ENCODE measurements around the gene CPB2. TPM values are rescaled to one million over a fixed set of nuclear protein-coding genes. Genes with fewer than 3 reads are reported as not detected.

Gene CPB2
- polyA plus RNA-seq (ENCODE audit: insufficient read length in 4 of 4) = under 1 TPM in 3 of 4 donors, not detected in 1; 0.09 to 0.39 (median 0.19) TPM

GRCh38 chr13:46104868-46105267, at the start of gene CPB2:
TSS of gene CPB2 (minus strand) at chr13:46105033. CDS start at chr13:46105009, 24 bp downstream.
- DNase-seq (ENCODE audit: low read depth in 4 of 4, low spot score in 3 of 4) = no peak

- peak in 2 of 4 donors; percentile 18 to 27 for DNase-seq (ENCODE audit: low read depth in 4 of 4, low spot score in 3 of 4)
Measured at GRCh38 chr13:46154136-46154801, 49.4 kb upstream of the CPB2 start.

- DNase-seq (ENCODE audit: low read depth in 4 of 4, low spot score in 3 of 4) = no peak
Measured at GRCh38 chr13:46152627-46153328, 47.9 kb upstream of the CPB2 start.

- DNase-seq (ENCODE audit: low read depth in 4 of 4, low spot score in 3 of 4) = no peak
Measured at GRCh38 chr13:46150134-46150693, 45.4 kb upstream of the CPB2 start.

- DNase-seq (ENCODE audit: low read depth in 4 of 4, low spot score in 3 of 4) = no peak
Measured at GRCh38 chr13:46149272-46150133, 44.7 kb upstream of the CPB2 start.

GRCh38 chr13:46146898-46147297, 42.1 kb upstream of the CPB2 start:
- DNase-seq (ENCODE audit: low read depth in 4 of 4, low spot score in 3 of 4) = no peak

- DNase-seq (ENCODE audit: low read depth in 4 of 4, low spot score in 3 of 4) = no peak
Measured at GRCh38 chr13:46145950-46146349, 41.1 kb upstream of the CPB2 start.

- no peak for DNase-seq (ENCODE audit: low read depth in 4 of 4, low spot score in 3 of 4)
Measured at GRCh38 chr13:46145135-46145534, 40.3 kb upstream of the CPB2 start.

GRCh38 chr13:46143184-46143701, 38.4 kb upstream of the CPB2 start:
- no peak for DNase-seq (ENCODE audit: low read depth in 4 of 4, low spot score in 3 of 4)

- no peak for DNase-seq (ENCODE audit: low read depth in 4 of 4, low spot score in 3 of 4)
Measured at GRCh38 chr13:46142776-46143175, 37.9 kb upstream of the CPB2 start.

GRCh38 chr13:46140044-46140443, 35.2 kb upstream of the CPB2 start:
- DNase-seq (ENCODE audit: low read depth in 4 of 4, low spot score in 3 of 4) = no peak

GRCh38 chr13:46137627-46138317, 32.9 kb upstream of the CPB2 start:
- no peak for DNase-seq (ENCODE audit: low read depth in 4 of 4, low spot score in 3 of 4)

- DNase-seq (ENCODE audit: low read depth in 4 of 4, low spot score in 3 of 4) = no peak
Measured at GRCh38 chr13:46136688-46137087, 31.9 kb upstream of the CPB2 start.

- DNase-seq (ENCODE audit: low read depth in 4 of 4, low spot score in 3 of 4) = peak in 3 of 4 donors; percentile 60 to 76 (median 70)
Measured at GRCh38 chr13:46134961-46135522, 30.2 kb upstream of the CPB2 start.

- no peak for DNase-seq (ENCODE audit: low read depth in 4 of 4, low spot score in 3 of 4)
Measured at GRCh38 chr13:46134494-46134893, 29.7 kb upstream of the CPB2 start.

- DNase-seq (ENCODE audit: low read depth in 4 of 4, low spot score in 3 of 4) = no peak
Measured at GRCh38 chr13:46132109-46132508, 27.3 kb upstream of the CPB2 start.

GRCh38 chr13:46131705-46132104, 26.9 kb upstream of the CPB2 start:
- DNase-seq (ENCODE audit: low read depth in 4 of 4, low spot score in 3 of 4) = no peak

GRCh38 chr13:46129955-46130618, 25.3 kb upstream of the CPB2 start:
- no peak for DNase-seq (ENCODE audit: low read depth in 4 of 4, low spot score in 3 of 4)

GRCh38 chr13:46129124-46129523, 24.3 kb upstream of the CPB2 start:
- no peak for DNase-seq (ENCODE audit: low read depth in 4 of 4, low spot score in 3 of 4)

All from right renal pelvis (tissue), 4 donors.